HG03095 (cell line): ENCODE measurements around the gene TRIM74.
"Not testable (repeated sequence)": the region's sequence is repeated elsewhere in the genome, so short reads cannot be mapped to it uniquely, and the experiment has no call there.

Experiments used
- ATAC-seq: cut with Tn5 transposase; IDR thresholded peaks from one replicate; pipeline ENCODE4 v1.9.1; 2021; ENCODE audit warnings: moderate library complexity; ENCODE audit not compliant: unreplicated experiment

Gene TRIM74

DNA sequence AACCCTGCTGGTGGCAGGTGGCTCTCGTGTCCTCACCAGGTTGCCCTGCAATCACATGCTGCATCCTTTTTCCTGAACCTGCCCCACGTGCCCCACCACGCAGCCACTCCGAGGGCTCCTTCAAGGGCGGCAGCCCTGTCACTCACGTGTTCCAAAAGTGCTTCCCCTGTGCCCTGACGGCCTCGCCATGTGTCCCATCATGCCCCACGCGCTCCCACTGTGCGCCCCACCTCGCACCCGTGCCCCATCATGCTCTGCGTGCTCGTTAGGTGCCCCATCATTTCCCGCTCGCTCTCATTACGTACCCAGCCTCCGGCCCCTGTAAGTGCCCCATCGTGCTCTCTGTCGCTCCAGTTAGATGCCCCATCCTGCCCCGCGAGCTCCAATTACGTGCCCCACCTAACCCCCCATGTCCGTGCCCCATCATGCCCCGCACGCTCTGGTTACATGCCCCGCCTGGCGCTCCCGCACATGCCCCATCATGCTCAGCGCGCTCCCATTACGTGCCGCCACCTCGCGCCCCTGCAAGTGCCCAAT, at the start of gene TRIM74:
Gene TRIM74 (minus strand): TSS at position 487 of the 537 bp plus-strand sequence. CDS start 3,309 bp downstream, outside the sequence.
- ATAC-seq: not testable (repeated sequence)

DNA sequence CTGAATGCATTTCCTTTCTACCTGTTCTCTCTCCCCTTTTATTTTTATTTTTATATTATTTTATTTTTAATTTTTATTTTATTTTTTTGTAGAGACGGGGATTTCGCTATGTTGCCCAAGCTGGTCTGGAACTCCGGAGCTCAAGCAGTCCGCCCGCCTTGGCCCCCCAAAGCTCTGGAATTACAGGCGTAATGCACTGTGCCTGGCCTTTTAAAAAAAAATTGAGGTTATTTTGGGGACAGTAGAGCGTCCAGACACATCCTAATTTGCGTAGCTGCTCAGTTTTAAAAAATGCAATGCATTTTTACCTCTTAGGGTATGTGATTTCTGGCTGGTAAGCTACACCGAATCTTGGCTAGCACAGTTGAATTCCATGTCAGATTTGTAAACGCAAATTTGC, 37.2 kb upstream of the TRIM74 start:
- ATAC-seq: not testable (repeated sequence)

DNA sequence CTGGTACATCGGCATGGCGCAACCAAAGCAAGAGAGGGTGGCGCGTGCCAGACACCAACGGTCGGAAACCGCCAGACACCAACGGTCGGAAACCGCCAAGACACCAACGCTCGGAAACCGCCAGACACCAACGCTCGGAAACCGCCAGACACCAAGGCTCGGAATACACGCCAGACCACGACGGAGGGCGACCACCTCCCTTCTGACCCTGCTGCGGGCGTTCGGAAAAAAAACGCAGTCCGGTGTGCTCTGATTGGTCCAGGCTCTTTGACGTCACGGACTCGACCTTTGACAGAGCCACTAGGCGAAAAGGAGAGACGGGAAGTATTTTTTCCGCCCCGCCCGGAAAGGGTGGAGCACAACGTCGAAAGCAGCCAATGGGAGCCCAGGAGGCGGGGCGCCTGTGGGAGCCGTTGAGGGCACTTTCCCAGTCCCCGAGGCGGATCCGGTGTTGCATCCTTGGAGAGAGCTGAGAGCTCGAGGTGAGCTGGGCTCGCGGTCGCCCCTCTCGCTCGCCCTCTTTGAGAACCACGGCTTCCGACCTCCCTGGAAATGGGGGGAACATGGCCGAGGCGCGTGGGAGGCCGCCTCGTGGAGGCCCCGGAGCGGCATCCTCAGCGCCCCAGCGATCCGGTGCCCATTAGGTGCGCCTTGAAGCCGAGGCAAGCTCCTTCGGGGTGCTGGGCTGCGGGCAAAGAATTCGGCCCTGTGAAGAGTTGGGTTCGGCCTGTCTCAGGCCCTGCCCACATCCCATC, 36.6 kb upstream of the TRIM74 start:
- peak; percentile 84 for ATAC-seq

DNA sequence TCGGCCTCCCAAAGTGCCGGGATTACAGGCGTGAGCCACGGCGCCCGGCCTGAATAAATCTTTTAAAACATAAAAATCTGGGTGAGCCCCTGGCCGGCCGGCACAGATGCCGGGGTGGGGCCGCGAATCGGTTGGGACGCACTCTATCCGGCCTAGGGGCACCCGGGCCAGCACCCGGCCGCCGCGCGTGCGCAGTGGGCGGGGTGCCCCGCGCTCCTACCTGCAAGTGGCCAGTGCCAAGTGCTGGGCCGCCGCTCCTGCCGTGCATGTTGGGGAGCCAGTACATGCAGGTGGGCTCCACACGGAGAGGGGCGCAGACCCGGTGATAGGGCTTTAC, 36.1 kb upstream of the TRIM74 start:
- peak; percentile 71 for ATAC-seq

DNA sequence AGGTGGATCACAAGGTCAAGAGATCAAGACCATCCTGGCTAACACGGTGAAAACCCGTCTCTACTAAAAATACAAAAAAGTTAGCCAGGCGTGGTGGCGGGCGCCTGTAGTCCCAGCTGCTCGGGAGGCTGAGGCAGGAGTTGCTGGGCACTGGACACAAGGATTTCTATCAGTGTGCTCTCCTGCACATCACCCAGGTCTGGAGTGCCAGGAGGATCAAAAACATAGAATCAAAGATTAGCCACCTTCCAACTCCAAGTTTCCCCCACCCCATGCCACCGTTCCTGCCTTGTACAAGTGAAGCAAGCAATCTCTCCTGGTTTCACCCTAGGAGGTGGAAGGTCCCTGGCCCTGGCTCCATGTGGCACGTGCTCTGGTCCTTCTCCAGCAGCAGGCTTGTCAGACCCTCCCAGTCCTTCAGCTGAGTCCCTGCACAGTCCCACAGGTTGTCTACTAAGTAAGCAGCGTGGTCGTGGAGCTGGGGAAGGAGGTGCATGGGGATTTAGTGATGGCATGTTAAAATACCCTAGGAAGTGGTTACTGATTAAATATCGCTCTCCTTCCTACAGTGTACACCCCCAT, 28.7 kb upstream of the TRIM74 start:
- ATAC-seq: not testable (repeated sequence)

DNA sequence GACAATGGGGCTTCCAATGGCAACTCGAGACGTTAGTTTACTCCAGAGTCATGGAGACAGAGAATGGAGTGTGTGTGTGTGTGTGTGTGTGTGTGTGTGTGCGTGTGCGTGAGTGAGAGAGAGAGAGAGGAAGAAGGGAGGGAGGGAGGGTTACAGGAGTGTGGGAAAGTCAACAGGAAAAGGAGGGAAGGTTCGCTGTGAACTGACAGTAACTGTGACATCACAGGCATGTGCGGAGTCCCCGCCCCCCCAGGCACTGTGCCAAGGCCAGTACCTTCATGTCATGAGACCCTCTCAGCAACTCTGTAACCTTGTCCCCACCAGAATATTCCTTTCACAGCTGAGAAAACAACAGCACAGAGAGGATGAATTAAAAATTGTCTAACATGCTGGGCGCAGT, 28.2 kb upstream of the TRIM74 start:
- ATAC-seq: not testable (repeated sequence)

DNA sequence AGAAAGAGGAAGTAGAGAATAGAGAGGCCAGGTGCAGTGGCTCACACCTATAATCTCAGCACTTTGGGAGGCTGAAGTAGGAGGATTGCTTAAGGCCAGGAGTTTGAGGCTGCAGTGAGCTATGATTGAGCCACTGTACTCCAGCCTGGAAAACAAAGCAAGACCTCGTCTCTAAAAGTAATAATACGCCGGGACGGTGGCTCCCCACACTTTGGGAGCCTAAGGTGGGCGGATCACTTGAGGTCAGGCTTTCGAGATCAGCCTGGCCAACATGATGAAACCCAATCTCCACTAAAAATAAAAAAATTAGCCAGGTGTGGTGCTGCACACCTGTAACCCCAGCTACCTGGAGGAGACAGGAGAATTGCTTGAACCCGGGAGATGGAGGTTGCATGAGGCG, 26.2 kb upstream of the TRIM74 start:
- ATAC-seq: not testable (repeated sequence)

DNA sequence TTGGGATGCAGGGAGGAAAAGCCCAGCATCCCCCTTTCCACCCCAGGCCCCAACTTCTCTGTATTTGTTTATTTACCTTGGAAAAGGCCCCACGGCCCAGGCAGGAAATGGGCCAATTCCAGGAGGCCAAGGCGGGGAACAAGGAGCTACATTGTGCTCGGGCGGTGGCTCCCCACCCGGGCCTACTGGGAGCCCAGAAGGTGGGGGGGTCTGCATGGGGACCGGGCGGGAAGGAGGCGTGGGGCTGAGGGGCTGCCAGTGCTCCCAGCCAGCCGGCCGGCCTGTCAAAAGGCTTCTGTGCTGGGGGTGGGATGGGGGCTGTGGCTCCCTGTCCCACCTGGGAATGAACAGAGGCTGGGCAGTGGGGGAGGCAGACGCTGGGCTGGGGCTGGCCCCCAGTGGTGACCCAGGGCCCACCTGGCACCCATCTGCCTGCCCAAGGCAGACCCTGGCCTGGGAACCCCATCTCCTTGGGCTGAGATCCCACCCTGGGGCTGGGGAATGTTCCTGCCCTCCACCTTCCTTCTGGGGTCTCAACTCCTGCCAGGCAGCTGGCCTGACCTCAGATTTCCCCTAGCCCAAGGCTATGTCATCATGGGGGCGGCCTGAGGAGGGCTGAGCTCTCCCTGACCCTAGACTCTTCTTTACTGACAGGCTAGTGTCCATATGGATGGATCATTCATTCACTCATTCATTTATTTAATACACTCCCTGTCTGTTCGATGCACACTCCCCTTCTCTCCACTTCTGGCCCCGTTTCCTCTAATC, 21.1 kb upstream of the TRIM74 start:
- ATAC-seq: not testable (repeated sequence)

DNA sequence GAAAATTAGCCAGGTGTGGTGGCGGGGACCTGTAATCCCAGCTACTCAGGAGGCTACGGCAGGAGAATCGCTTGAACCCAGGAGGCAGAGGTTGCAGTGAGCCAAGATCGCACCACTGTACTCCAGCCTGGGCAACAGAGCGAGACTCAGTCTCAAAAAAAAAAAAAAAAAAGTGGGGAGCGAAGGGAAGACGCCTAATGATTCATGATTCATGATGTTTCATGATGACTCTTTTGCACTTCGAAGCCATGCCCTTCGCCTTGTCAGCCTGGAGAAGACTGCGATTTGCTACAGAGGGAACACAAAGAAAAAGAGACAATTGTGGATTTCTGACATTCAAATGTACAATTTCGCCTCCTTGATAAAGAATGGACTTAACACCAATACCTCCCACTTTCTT, 12.8 kb upstream of the TRIM74 start:
- not testable (repeated sequence) for ATAC-seq

DNA sequence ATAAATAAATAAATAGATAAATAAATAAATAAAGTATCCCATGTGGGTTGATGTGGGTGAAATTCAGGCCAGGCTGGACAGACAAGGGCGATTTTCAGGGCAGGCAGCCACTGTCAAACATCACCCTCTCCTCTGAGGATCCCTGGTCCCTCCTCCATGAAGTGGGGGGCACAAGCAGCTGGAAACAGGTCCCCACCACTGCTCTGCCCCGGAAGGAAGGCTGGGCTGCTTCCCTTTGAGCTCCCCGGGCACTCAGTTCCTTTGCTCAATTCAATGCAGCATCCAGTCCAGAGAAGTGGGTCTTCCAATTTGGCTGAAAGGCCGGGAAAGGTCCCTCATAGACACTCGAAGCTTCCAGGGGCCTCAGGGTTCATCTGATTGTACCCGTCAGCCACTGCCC, 11.1 kb upstream of the TRIM74 start:
- not testable (repeated sequence) for ATAC-seq

DNA sequence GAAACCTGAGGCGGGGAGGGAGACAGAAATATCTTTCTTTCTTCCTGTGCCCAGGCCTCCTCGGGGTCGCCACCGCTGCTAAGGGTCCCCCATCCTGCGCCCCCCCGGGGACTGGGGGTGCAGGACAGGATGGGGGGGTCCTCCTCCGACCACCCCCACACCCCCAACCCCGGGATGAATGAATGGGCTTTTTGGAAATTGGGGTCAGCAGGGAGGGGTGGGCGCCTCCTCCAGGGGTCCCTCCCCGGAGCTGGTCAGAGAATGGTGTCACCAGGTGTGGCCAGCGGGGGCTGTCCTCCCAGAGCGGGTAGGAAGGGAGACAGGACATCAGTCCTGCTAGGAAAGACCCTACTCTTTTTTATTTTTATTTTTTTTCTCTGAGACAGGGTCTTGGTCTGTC, 7.2 kb upstream of the TRIM74 start:
- not testable (repeated sequence) for ATAC-seq

DNA sequence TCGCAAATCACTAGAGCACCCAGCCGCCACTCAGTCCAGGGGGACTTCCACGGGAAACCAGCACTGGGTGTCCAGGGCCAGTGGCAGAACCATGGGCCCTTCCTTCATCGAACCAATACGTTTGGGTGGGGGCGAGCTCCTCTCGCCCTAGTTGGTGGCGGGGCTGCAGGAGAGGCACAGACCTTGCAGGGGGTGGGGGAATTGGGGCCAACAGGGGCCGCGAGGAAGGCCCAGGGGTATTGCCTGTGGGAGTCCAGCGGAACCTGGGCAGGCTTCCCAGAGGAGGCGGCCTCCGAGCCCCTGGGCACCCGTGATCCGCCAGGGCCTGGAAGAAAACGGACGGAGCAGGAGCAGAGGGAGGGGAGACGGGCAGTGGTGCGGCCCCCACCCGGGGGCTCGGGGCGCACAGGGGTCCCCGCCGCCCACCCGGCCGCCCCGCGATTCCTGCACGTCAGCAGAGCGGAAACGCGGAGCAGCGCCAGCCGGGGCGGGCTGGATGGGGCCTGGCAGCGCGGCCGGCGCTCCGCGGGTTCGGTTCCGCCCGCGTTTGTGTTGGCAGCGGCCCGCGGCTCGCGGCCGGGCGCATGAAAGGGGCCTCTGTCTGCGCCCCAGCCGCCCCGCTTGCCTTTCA, 6.5 kb upstream of the TRIM74 start:
- ATAC-seq: not testable (repeated sequence)

DNA sequence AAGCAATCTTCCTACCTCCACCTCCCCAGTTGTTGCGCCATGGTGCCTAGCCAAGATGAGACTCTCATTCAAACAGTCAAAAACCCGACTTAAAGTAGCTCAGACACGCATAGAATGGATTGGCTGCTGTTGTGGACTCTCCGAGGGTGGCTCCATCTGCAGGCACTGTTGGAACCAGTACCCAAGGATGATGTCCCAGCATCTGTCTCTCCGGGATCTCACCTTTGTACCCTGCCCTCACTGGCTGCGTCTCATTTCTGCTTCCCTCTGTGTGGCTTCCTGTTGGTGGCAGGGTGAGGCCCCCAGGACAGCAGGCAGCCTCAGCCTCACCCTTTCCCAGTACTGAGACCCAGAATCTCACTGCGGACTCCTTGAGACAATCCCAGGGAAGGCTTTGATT, 5.5 kb upstream of the TRIM74 start:
- not testable (repeated sequence) for ATAC-seq

DNA sequence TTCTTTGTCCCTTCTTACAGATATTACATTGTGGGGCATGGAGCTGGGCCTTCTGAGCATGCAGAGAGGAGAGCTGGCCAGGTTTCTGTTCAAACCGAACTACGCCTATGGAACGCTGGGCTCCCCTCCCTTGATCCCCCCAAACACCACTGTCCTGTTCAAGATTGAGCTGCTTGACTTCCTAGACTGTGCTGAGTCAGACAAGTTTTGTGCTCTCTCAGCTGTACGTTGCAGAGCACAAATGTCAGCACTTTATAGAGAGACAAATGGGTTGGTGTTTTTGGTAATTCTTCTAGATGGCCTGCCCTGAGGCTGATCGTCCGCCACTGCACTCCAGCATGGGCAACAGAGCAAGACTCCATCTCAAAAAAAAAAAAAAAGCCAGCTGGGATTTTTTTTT, 2.2 kb upstream of the TRIM74 start:
- ATAC-seq: not testable (repeated sequence)

DNA sequence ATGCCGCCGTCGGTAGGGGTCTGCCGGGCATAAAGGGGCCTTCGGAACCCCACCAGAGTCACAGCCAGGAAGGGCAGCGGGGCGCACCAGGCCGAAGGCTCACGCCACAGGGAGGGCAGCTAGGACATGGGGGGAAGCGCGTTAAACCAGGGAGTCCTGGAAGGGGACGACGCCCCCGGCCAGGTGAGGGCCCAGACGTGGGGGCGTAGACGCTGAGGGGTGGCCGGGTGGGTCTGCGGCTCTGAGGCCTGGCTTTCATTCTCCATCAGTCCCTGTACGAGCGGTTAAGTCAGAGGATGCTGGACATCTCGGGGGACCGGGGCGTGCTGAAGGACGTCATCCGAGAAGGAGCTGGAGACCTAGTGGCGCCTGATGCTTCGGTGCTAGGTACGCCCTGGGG, 422 bp upstream of the TRIM74 start:
- not testable (repeated sequence) for ATAC-seq

DNA sequence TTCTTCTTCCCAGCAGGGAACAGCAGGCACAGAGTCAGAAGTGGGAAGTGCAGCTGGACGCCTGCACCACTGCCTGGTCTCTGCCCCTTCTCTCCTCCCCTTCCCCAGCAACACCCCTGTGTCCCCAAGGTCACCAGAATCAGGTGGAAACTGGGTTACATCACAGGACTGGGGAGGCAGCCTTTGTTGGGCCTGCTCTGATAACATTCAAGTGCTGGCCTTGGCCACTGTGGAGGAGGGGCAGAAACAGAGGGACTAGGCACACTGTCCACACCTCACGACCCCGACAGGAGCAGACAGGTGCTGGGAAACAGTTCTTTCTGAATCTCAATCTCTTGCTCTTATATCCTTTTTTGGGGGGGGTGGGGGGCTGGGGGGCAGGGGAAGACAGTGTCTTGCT, 2.4 kb downstream of the TRIM74 start:
- not testable (repeated sequence) for ATAC-seq

DNA sequence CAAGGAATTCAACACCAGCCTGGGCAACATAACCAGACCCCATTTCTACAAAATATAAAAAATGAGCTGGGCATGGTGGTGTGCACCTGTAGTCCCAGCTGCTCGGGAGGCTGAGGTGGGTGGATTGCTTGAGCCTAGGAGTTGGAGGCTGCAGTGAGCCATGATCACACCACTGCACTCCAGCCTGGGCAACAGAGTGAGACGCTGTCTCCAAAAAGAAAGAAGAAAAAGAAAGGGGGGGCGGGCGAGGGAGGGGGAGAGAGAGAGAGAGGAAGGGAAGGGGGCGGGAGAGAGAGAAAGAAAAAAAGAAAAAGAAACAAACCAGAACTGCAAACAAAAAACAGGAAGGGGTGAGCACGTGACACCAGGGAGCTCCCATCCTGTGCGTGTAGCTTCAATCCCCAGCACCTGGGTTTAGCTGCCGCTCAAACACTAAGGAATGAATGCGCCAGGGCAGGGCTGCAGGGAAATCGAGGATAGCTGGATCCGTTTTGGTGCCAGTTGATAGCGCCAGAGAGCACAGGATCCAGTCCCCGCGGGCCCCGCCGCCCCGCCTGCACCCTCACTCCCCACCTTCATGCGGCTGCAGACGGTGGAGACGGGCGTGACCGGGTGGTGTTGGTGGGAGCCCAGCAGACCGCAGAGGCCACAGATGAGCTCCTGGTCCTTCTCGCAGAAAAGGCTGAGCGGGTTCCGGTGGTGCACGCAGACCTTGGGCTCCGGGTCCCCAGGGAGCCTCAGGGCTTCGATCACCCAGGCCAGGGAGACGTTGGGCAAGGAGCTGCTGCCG, 3.9 kb downstream of the TRIM74 start:
- ATAC-seq: peak; percentile 67

DNA sequence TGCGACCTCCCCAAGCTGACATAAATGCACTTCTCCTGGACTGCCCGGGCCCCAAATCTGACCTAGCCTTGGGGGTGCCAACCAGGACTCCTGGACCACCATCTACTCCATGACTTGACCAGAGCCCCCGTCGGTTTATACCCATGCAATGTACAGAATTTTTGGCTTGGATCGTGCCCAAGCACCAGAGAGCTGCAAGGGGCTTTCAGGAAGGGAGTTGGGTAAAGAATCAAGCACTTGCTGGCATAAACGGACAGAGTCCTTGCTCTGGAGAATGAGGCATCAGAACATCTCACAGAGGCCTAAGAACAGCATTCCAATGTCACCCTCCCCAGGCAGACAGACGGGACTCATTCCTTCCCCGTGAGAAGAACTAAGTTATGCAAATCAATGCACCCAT, 6.2 kb downstream of the TRIM74 start:
- not testable (repeated sequence) for ATAC-seq

DNA sequence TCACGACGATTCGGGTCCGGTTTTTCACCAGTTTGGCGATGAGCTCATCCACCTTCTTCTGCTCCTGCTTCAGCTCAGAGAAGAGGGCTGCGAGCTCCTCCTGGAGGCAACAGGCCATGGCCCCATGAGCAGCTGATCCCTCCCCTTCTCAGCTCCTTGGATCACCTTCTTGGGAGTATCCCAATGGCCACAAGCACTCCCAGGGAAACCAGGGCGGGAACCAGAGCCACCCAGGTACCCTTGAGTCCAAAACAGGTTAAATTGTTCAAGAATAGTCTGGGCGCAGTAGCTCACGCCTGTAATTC, 8.0 kb downstream of the TRIM74 start:
- not testable (repeated sequence) for ATAC-seq

DNA sequence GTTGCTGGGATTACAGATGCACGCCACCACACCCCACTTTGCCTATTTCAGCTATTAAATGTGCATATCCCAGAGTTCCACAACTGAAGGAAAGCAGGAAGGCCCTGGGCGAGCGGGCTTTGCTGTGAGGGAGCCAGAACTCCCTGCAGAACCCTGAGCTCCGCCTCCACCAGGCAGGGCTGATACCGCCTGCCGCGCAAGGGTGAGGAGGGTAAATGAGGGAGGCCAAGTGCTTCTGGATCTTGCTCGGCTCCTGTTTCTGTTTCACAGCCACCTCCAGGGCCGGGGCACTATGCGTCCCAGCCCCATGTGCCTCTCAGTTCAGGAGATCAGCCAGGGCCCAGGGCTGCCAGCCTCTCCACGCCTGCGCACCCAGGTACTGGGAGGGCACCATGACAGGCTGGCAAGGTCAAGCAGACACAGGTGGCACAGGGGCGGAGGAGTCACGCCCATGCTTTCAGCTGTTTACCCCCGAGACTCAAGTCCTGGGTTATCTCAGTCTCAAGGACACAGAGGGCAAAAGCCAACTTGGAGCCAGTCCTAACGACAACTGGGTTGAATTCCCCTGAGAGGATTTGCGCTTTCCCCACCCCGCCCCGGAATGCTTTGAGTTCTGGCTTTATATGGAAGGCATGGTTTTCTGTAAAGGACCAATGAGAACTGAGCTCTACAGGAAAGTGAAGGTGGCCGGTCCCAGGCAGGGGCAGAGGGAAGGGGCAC, 8.5 kb downstream of the TRIM74 start:
- ATAC-seq: not testable (repeated sequence)
